Measurements from ENCODE around the gene FNIP1. TPM values are rescaled to one million over a fixed set of nuclear protein-coding genes. Genes with fewer than 3 reads are reported as not detected.

FNIP1 gene
- total and polyA plus RNA-seq, 8 donors, result 3.2 to 86.1 (median 16.7) TPM

GRCh38 chr5:131710391-131710790 is 86.4 kb downstream of the FNIP1 start:
- peaks cover 14 to 61% (median 49%) of the 10 kb centered on the region in 4 donors for H3K36me3 ChIP-seq
- H3K4me3 ChIP-seq, result no peak overlapping the region
- DNase-seq, result no peak
- H3K27ac ChIP-seq, result no peak overlapping the region
- no peaks in the 10 kb centered on the region for H3K9me3 ChIP-seq
- TF ChIP-seq POLR2A (IDR thresholded peaks at IDR 0.05) (no peak), POLR2AphosphoS5 (IDR thresholded peaks at IDR 0.05) (no peak), EP300 (IDR thresholded peaks at IDR 0.05) (no peak)
- TF ChIP-seq, protein P1, sequence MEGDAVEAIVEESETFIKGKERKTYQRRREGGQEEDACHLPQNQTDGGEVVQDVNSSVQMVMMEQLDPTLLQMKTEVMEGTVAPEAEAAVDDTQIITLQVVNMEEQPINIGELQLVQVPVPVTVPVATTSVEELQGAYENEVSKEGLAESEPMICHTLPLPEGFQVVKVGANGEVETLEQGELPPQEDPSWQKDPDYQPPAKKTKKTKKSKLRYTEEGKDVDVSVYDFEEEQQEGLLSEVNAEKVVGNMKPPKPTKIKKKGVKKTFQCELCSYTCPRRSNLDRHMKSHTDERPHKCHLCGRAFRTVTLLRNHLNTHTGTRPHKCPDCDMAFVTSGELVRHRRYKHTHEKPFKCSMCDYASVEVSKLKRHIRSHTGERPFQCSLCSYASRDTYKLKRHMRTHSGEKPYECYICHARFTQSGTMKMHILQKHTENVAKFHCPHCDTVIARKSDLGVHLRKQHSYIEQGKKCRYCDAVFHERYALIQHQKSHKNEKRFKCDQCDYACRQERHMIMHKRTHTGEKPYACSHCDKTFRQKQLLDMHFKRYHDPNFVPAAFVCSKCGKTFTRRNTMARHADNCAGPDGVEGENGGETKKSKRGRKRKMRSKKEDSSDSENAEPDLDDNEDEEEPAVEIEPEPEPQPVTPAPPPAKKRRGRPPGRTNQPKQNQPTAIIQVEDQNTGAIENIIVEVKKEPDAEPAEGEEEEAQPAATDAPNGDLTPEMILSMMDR (IDR thresholded peaks at IDR 0.05), result no peak
- 90 to 97% (median 95%) methylated on average over 8 of the region's 8 CpGs for WGBS, 5 donors
- intact Hi-C loops (cut with DNase I; ENCODE audit: low total_unique reads), result no loop called here
- H3K4me1 ChIP-seq, result peaks cover 0 to 9% (median 0%) of the 10 kb centered on the region in 4 donors
- no peaks in the 10 kb centered on the region for H3K27me3 ChIP-seq

GRCh38 chr5:131709043-131709442 is 87.8 kb downstream of the FNIP1 start:
- Histone ChIP-seq H3K4me1 (peaks cover 0 to 9% (median 0%) of the 10 kb centered on the region in 4 donors), H3K27ac (no peak overlapping the region), H3K27me3 (no peaks in the 10 kb centered on the region), H3K36me3 (peaks cover 21 to 61% (median 49%) of the 10 kb centered on the region in 4 donors), H3K4me3 (no peak overlapping the region), H3K9me3 (no peaks in the 10 kb centered on the region)
- intact Hi-C loops (cut with DNase I; ENCODE audit: low total_unique reads), result no loop called here
- TF ChIP-seq, protein P1 (IDR thresholded peaks at IDR 0.05), result no peak
- no peak for TF ChIP-seq EP300 (IDR thresholded peaks at IDR 0.05)
- TF ChIP-seq POLR2A (IDR thresholded peaks at IDR 0.05), result no peak
- 88 to 94% (median 92%) methylated on average over 3 of the region's 3 CpGs for WGBS, 5 donors
- no peak for DNase-seq

DNA sequence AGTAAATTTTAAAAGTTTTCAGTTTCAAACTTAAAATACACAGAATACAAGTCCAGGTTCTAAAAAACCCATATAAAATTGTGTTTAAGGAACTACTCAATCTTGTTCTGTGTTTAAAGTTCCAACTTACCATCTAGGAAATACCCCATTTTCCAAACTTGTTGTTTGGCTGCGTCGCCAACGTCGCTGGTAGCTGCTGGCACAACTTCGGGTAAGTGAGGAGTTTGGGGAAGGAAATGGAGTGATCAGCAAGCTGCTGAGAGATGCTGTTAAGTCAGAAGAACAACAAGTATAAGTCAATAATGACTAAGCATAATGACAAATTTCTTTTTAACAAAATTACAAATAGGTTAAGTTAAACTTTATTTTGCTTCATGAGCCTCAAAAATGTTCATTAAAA is 90.5 kb downstream of the FNIP1 start:
- Histone ChIP-seq H3K36me3 (peaks cover 39 to 76% (median 66%) of the 10 kb centered on the region in 4 donors), H3K27me3 (no peaks in the 10 kb centered on the region), H3K4me1 (peaks cover 0 to 9% (median 0%) of the 10 kb centered on the region in 4 donors), H3K27ac (no peak overlapping the region), H3K9me3 (no peaks in the 10 kb centered on the region), H3K4me3 (no peak overlapping the region)
- TF ChIP-seq POLR2A (IDR thresholded peaks at IDR 0.05) (no peak), EP300 (IDR thresholded peaks at IDR 0.05) (no peak), POLR2AphosphoS5 (IDR thresholded peaks at IDR 0.05) (no peak)
- TF ChIP-seq, protein P1 (IDR thresholded peaks at IDR 0.05), result no peak
- no peak for DNase-seq
- WGBS, 5 donors, result 73 to 91% (median 87%) methylated on average over 5 of the region's 5 CpGs
- intact Hi-C loops (cut with DNase I; ENCODE audit: low total_unique reads), result no loop called here

GRCh38 chr5:131694926-131695325 is 101.9 kb downstream of the FNIP1 start:
- intact Hi-C loops (cut with DNase I; ENCODE audit: low total_unique reads), result no loop called here
- no peaks in the 10 kb centered on the region for H3K9me3 ChIP-seq
- no peak for DNase-seq
- no peak overlapping the region for H3K27ac ChIP-seq
- no peak overlapping the region for H3K4me3 ChIP-seq
- WGBS, 5 donors, result 93 to 99% (median 98%) methylated on average over 4 of the region's 4 CpGs
- H3K36me3 ChIP-seq, result peaks cover 10 to 63% (median 58%) of the 10 kb centered on the region in 4 donors
- H3K4me1 ChIP-seq, result no peaks in the 10 kb centered on the region
- TF ChIP-seq POLR2A (IDR thresholded peaks at IDR 0.05), result no peak
- TF ChIP-seq, protein P1 (IDR thresholded peaks at IDR 0.05), result no peak
- no peak for TF ChIP-seq EP300 (IDR thresholded peaks at IDR 0.05)
- TF ChIP-seq POLR2AphosphoS5 (IDR thresholded peaks at IDR 0.05), result no peak
- no peaks in the 10 kb centered on the region for H3K27me3 ChIP-seq

Measured in stomach (tissue), 9 donors.